Stimulated activated CD8-positive, alpha-beta memory T cell treated with anti-CD3 and anti-CD28 coated beads, Interleukin-2, amount 100 ng/mL, for 1 hour (primary cell): ENCODE results near the gene SBK2.
A peak's percentile ranks its signal among the peaks of the same experiment; 100 is the strongest.

Source experiments
- DNase-seq, 2 donors: peaks; one replicate each; pipeline ENCODE4 v3.0.0-alpha.2; 2020; ENCODE audit warnings: low read depth in 2 of 2

Gene SBK2

GRCh38 chr19:55486043-55486970, 50.6 kb downstream of the SBK2 start:
- DNase-seq = no peak

- no peak for DNase-seq
Observed at GRCh38 chr19:55485439-55486011, 51.4 kb downstream of the SBK2 start.

GRCh38 chr19:55484593-55485438, 52.1 kb downstream of the SBK2 start, which contains the start of gene NAT14:
Gene NAT14 (plus strand): TSS chr19:55485188. CDS start chr19:55485709, 521 bp downstream.
- peak in 1 of 2 donors; percentile 34 for DNase-seq

GRCh38 chr19:55483706-55484592, 53.0 kb downstream of the SBK2 start:
- DNase-seq = no peak

- no peak for DNase-seq
Observed at GRCh38 chr19:55482967-55483705, 53.8 kb downstream of the SBK2 start.

- no peak for DNase-seq
Observed at GRCh38 chr19:55482156-55482961, 54.6 kb downstream of the SBK2 start.

GRCh38 chr19:55481794-55482155, 55.2 kb downstream of the SBK2 start:
- DNase-seq = no peak

GRCh38 chr19:55481148-55481793, 55.7 kb downstream of the SBK2 start:
- no peak for DNase-seq

GRCh38 chr19:55479451-55480230, 57.3 kb downstream of the SBK2 start:
- no peak for DNase-seq

GRCh38 chr19:55479045-55479444, 57.9 kb downstream of the SBK2 start:
- no peak for DNase-seq
